Retinal pigment epithelial cell (primary cell): ENCODE results near the gene PCID2.

Experiments used
- DNase-seq: peaks from one replicate; pipeline ENCODE4 v3.0.0-alpha.2; 2010; ENCODE audit warnings: low read depth
- H3K4me3 ChIP-seq: 2 replicates; pipeline ENCODE4 v1.5.1; 2011; ENCODE audit warnings: mild to moderate bottlenecking, low read length, control low read depth, moderate library complexity
- TF ChIP-seq, protein P1 (sequence below): conservative IDR thresholded peaks from 2 replicates; pipeline ENCODE4 v1.5.1; 2011; ENCODE audit warnings: low read depth, low read length, control low read depth, inconsistent platforms

PCID2 gene

DNA sequence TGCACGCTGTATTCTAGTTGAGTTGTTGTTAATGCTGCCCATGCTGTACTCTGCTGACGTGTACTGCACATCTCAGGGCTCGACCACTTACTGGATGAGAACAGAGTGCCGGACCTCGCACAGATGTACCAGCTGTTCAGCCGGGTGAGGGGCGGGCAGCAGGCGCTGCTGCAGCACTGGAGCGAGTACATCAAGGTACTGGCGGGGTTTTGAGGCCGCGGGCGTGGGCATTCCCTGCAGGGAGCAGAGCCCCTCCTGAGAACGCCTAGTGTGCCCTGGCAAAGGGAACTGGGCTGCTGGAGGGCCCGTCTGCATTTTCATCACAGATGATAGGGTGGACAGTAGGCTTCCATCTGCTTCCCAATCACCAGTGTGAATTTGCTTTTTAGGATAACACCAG, 30.9 kb upstream of the PCID2 start:
- TF ChIP-seq, protein P1, sequence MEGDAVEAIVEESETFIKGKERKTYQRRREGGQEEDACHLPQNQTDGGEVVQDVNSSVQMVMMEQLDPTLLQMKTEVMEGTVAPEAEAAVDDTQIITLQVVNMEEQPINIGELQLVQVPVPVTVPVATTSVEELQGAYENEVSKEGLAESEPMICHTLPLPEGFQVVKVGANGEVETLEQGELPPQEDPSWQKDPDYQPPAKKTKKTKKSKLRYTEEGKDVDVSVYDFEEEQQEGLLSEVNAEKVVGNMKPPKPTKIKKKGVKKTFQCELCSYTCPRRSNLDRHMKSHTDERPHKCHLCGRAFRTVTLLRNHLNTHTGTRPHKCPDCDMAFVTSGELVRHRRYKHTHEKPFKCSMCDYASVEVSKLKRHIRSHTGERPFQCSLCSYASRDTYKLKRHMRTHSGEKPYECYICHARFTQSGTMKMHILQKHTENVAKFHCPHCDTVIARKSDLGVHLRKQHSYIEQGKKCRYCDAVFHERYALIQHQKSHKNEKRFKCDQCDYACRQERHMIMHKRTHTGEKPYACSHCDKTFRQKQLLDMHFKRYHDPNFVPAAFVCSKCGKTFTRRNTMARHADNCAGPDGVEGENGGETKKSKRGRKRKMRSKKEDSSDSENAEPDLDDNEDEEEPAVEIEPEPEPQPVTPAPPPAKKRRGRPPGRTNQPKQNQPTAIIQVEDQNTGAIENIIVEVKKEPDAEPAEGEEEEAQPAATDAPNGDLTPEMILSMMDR: no peak
- no peak overlapping the region for H3K4me3 ChIP-seq
- DNase-seq: no peak

DNA sequence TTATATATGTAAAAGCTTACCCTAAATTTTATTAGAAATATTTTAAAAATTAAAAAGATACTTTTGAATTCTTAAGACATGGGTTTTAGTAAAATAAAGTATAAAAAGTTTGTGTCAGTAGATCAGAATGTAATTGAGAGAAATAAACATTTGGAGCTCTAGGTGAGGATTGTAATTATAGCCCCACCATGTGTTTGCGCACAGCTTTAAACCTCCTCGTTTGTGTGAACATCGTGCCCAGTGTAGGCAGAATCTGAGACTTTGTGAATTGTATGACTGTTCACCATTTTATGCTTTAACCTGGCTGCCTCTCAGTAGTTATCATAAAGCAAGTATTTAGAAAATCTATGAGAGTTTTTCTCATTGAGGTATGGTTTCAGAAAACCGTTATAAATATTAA, 30.1 kb upstream of the PCID2 start:
- no peak for DNase-seq
- TF ChIP-seq, protein P1: no peak
- no peak overlapping the region for H3K4me3 ChIP-seq

DNA sequence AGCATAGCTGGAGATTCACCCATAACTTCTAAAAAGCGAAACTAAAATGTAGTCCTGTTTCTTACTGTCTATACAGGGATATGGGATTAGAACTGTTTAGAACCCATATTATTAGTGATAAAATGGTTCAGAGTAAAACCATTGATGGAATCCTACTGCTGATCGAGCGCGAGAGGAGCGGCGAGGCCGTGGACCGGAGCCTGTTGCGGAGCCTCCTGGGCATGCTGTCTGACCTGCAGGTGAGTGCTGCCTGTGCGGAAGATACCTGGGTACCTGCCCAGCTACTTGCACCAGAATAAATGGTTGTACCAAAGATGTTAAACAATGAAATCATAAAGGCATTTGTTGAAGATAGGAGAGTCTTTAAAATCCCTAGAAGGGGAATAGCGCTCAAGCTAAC, 24.6 kb upstream of the PCID2 start:
- no peak overlapping the region for H3K4me3 ChIP-seq
- no peak for DNase-seq
- TF ChIP-seq, protein P1: no peak

DNA sequence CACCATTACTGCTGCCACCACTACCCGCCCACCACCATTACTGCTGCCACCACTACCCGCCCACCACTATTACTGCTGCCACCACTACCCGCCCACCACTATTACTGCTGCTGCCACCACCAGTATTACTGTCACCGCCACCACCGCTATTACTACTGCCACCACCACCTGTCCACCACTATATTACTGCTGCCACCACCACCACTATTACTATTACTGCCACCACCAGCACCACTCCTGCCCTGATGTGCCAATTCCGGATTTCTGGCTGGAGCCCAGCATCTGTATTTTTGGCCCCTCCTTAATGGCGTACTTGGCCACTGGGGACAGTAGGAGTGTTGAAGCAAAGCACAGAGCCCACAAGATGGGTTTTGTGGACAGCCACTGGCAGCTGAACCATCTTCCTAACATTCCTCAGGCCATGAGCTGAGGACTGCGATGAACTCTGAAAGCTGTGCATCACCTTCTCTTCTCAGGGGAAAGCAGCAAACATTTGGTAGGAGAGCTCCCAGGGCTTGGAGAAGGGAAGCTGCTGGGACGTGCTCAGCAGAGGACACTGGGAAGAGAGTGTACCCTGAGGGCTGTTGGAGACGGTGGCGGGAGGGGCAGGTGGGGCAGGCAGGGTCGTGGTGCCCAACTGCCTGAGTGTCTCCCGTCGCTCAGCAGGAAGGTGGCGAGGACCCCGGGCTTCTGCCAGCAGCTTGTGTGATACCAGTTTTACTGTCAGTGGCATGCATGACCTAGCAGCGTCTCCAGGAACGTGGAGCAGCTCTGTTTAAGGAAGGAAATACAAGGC, 23.9 kb upstream of the PCID2 start:
- TF ChIP-seq, protein P1: no peak
- DNase-seq: no peak
- no peak overlapping the region for H3K4me3 ChIP-seq

DNA sequence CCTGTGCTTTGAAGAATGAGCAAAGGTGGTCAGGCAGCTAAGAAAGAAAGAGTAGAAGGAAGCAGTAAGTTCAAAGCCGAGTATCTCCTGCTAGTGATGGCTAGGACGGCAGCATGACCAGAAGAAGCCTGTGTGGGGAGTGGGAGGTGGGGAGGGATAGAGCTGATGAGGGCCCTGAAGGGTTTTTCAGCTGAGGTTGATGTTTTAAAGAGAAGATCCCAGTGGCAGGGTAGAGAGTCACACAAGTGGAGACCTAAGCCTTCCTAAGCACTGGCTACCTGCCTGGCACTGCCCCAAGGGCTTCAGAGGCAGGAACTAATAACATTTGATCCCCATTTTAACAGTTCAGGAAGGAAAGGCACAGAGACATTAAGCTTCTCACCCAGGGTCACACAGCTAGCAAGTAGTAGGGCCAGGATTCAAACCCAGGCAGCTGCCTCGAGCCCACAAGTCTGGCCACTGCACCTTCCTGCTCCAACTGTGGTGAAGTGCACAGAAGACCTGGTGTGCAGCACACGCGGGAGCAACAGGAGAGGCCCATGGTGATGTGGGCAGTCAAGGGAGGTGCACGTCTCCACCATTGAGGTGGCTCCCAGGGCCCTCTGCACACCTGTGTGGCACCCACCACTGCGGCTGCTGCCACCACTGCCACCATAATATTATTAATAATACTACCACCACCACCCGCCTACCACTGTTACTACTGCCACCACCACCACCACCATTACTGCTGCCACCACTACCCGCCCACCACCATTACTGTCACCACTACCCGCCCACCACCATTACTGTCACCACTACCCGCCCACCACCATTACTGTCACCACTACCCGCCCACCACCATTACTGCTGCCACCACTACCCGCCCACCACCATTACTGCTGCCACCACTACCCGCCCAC, 23.1 kb upstream of the PCID2 start:
- no peak overlapping the region for H3K4me3 ChIP-seq
- TF ChIP-seq, protein P1: no peak
- no peak for DNase-seq

DNA sequence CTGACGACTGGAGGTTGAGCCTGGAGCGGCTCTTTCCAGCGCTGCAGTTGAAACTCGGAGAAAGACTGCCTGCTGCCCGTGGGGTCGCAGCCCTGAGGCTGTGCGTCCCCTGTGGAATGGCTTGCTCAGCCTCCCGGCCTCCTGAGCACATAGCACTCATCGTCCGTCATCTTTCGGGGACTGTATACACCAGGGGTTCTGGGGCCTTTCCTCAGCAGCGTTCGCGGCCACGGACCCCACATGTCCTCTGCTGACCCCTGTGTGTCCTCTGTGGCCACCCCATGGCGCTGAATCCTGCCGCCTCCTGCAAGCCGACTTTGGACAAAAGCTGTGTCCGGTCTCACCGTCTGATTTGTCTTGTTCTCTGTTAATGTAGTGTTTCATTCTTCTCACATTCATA, 21.3 kb upstream of the PCID2 start:
- no peak overlapping the region for H3K4me3 ChIP-seq
- TF ChIP-seq, protein P1: no peak
- DNase-seq: no peak
